RWPE2 (cell line): ENCODE data around the gene SIAH1.

ENCODE experiments used
- ATAC-seq: fragments of 200-7000 bp; cut with Tn5 transposase; 3 replicates; pipeline ENCODE4 v1.9.1; 2021; ENCODE audit warnings: low read depth
- DNase-seq: peaks from one replicate; pipeline ENCODE4 v3.0.0-alpha.2; 2020; ENCODE audit warnings: low spot score
- H3K27ac ChIP-seq: fragments of 450-650 bp; 2 replicates; pipeline ENCODE4 v1.5.1; 2017; ENCODE audit warnings: mild to moderate bottlenecking; ENCODE audit not compliant: poor library complexity, severe bottlenecking
- H3K27me3 ChIP-seq: fragments of 250-450 bp; sonication (Bioruptor Pico); 2 replicates; pipeline ENCODE4 v1.5.1; 2021; ENCODE audit warnings: mild to moderate bottlenecking, moderate library complexity; ENCODE audit not compliant: insufficient read depth, poor library complexity, severe bottlenecking
- H3K36me3 ChIP-seq: fragments of 250-450 bp; sonication (Bioruptor Pico); 2 replicates; pipeline ENCODE4 v1.5.1; 2020; ENCODE audit warnings: low read depth, mild to moderate bottlenecking, moderate library complexity
- H3K4me1 ChIP-seq: fragments of 250-450 bp; sonication (Bioruptor Pico); 2 replicates; pipeline ENCODE4 v1.5.1; 2021; ENCODE audit warnings: mild to moderate bottlenecking, moderate library complexity; ENCODE audit not compliant: insufficient read depth, poor library complexity, severe bottlenecking
- H3K4me3 ChIP-seq: fragments of 250-450 bp; sonication (Bioruptor Pico); 2 replicates; pipeline ENCODE4 v1.5.1; 2021; ENCODE audit warnings: mild to moderate bottlenecking, moderate library complexity; ENCODE audit not compliant: severe bottlenecking
- H3K9me3 ChIP-seq: fragments of 250-450 bp; sonication (Bioruptor Pico); 2 replicates; pipeline ENCODE4 v1.5.1; 2021; ENCODE audit warnings: mild to moderate bottlenecking, moderate library complexity; ENCODE audit not compliant: severe bottlenecking
- CTCF ChIP-seq: fragments of 450-650 bp; IDR thresholded peaks from one replicate; pipeline ENCODE4 v1.5.1; 2017; ENCODE audit warnings: mild to moderate bottlenecking, moderate library complexity; ENCODE audit not compliant: poor library complexity, severe bottlenecking

SIAH1 gene

GRCh38 chr16:48347980-48348379, 37.2 kb downstream of the SIAH1 start:
- peaks cover 58% of the 10 kb centered on the region for H3K36me3 ChIP-seq
- no peak overlapping the region for H3K27ac ChIP-seq
- H3K9me3 ChIP-seq: no peaks in the 10 kb centered on the region
- no peak for TF ChIP-seq CTCF
- H3K4me3 ChIP-seq: no peak overlapping the region
- no peaks in the 10 kb centered on the region for H3K27me3 ChIP-seq
- ATAC-seq (no peak), DNase-seq (no peak)
- H3K4me1 ChIP-seq: peaks cover 1% of the 10 kb centered on the region

- no peaks in the 10 kb centered on the region for H3K9me3 ChIP-seq
- no peak for ATAC-seq
- H3K36me3 ChIP-seq: peaks cover 52% of the 10 kb centered on the region
- no peaks in the 10 kb centered on the region for H3K4me1 ChIP-seq
- H3K27me3 ChIP-seq: no peaks in the 10 kb centered on the region
- DNase-seq: no peak
- TF ChIP-seq CTCF: no peak
- no peak overlapping the region for H3K4me3 ChIP-seq
- no peak overlapping the region for H3K27ac ChIP-seq
Observed at GRCh38 chr16:48347191-48347865, 37.9 kb downstream of the SIAH1 start.

GRCh38 chr16:48342591-48342990, 42.6 kb downstream of the SIAH1 start:
- Histone ChIP-seq H3K9me3 (no peaks in the 10 kb centered on the region), H3K4me1 (no peaks in the 10 kb centered on the region), H3K27ac (no peak overlapping the region), H3K27me3 (no peaks in the 10 kb centered on the region), H3K4me3 (no peak overlapping the region), H3K36me3 (peaks cover 34% of the 10 kb centered on the region)
- no peak for TF ChIP-seq CTCF
- ATAC-seq (no peak), DNase-seq (no peak)

GRCh38 chr16:48340054-48340453, 45.2 kb downstream of the SIAH1 start:
- Histone ChIP-seq H3K36me3 (peaks cover 50% of the 10 kb centered on the region), H3K4me1 (no peaks in the 10 kb centered on the region), H3K27me3 (no peaks in the 10 kb centered on the region), H3K9me3 (no peaks in the 10 kb centered on the region), H3K27ac (no peak overlapping the region), H3K4me3 (no peak overlapping the region)
- TF ChIP-seq CTCF: no peak
- no peak for DNase-seq
- no peak for ATAC-seq

GRCh38 chr16:48335961-48336360, 49.3 kb downstream of the SIAH1 start:
- H3K4me1 ChIP-seq: no peaks in the 10 kb centered on the region
- H3K27me3 ChIP-seq: no peaks in the 10 kb centered on the region
- no peak overlapping the region for H3K4me3 ChIP-seq
- DNase-seq (no peak), ATAC-seq (no peak)
- H3K36me3 ChIP-seq: peaks cover 55% of the 10 kb centered on the region
- no peak for TF ChIP-seq CTCF
- H3K9me3 ChIP-seq: no peaks in the 10 kb centered on the region
- H3K27ac ChIP-seq: no peak overlapping the region
